GM20431 (cell line): ENCODE results near the gene PLEKHM1.
"Not testable (repeated sequence)": the region's sequence is repeated elsewhere in the genome, so short reads cannot be mapped to it uniquely, and the experiment has no call there.

Experiments
- in situ Hi-C: fragments of 300-500 bp; cut with MseI, MboI; formaldehyde crosslinking; loops from one replicate; pipeline ENCODE4 v1.15.0; 2020; ENCODE audit warnings: low sequenced_read_pairs; ENCODE audit not compliant: unreplicated experiment

The PLEKHM1 gene

DNA sequence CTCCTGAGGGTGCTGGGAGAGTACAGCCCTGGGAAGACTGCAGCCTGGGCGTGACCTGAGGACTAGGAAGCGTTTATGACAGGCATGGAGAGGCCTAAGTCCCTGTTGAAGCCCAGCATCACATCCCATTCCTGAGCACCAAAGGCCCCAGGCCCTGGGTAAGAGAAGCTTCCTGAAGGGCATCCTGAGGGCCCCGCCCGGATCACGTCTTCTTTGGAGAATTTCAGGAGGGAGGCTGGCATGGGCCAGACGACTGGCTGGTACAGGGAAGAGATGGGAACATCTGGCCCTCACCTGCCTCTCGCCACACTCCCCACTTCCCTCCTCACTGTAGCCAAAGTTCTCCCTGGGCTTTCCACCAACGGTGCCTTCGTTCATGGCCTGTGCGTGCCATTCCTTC is 46.2 kb downstream of the PLEKHM1 start:
- in situ Hi-C loops: not testable (repeated sequence)

DNA sequence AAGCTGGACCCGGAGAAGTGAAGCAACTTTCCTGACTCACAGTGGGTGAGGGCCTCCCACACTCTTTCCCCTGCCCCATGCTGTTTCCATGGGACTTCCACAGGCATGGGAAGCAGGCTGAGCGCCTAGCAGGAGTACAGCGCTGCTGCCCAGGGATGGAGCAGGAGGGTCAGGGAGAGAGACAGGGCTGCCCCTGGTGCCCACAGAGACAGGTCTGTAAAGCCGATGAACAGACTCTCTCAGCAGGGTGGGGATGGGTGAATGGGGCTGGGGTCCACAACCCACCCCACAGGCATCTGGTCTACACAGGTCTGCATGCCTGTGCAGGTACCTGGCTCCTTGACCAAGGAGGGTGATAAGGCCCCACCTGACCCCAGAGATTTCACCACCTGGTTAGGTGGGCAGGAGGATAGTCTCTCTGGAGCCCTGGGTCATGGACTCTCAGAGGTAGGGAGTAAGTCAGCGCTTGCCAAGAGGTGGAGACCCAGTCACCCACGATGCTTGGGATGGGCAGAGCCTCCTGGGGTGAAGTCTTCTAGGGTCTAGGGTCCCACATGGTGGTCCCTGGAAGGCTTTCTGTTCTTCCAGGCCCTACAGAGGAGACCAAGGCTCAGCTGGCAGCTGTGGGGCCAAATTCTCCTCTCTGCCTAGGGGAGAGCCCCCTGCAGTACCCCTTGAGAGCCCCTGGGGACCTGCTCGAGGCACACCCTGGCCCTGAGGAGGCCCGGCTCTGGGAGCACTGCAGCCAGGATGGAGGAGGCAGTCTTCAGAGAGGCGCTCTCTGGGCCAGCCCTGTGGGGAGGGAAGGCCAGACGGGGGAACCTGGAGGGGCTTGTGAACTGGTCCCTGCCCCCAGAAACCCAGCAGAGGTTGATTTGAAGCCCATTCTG is 46.9 kb downstream of the PLEKHM1 start:
- in situ Hi-C loops: not testable (repeated sequence)

DNA sequence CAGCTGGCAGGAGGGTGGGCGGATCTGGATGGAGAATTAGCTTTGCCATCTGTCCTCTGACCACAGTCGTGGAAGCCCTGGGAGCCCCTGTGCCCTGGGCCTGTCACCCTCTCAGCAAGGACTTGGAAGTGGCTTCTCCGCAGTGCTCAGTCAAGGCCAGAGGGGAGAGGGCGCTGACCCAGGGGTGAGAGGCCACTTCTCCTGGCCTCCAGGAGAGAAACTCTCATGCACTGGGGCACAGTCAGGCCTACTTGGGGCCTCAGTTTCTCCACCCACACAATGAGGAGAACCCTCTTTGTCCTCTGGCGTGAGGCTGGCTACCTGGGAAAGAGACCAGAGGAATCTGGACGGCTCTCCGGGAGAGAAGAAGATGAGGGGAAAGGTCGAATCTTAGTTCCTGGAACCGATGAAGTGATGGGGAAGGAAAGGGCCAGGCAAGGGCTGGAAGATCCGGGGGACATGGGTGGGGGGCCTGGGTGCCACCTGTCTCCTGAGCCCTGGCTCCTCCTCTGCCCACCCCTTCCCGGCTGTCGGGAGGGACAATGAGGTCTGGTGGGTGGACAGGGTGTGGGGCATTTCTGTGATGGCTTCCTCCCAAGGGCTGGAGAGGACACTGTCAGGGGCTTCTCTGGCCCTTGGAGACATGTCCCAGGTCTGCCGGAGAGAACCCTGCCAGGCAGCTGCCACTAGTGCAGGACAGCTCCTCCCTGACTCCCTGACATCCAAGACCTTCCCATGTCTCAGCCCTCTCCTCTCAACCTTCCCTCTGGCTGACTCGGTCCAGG is 48.8 kb downstream of the PLEKHM1 start:
- in situ Hi-C loops: no loop called here

DNA sequence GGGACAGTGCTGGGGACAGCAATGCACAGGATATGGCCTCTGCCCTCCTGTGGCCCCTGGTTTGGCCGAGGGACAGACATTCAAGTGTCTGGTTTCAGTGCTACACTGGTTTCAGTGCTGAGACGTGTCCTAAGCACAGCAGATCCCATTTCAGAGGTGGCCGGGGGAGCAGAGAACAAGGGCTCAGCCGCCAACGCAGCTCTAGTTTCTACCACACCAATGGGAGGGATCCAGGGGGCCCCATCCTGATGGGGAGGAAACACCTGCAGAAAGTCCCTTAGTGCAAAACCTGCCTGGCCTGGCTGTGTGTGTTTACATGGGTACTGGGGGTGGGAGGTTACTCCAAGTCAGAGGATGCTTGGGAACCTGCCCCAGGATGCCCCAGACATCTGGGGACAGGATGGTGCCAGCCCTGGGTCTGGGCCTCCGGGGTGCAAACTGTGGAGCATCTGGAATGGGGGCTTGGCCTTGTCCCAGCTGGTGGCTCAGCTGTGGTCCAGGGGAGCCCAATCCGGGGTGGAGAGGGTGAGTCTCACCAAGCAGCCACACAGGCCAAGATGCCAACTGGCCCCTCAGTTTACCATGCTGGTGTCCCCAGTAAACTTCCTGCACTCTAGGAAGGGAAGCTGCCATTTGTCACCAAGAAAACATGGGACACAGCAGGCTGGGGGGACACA is 49.5 kb downstream of the PLEKHM1 start:
- in situ Hi-C loops: not testable (repeated sequence)

DNA sequence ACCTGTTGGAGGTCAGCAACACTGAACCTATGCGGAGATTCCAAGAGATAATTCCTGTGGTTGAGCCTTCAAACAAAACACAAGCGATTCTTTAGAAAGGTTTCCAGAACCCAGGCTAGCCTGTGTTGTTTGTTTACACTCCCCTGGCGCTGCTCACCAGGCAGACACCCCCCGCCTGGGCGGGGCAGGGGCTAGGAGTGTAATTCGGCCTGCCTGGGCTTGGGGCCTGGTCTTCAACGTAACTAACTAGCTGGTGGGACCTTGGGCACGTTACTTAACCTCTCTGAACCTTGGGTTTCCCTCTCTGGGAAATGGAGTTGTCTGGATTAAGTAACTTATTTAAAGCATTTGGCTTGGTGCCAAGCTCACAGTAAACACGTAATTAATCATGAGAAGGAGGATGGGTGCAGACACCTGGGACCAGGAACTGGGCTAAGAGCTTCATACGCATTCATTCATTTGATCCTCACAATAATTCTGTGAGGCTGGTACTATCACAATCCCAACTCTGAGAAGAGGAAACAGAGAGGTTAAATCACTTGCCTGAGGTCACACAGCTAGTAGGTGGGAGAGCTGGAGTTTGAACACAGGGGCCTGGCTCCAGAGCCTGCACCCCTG is 50.3 kb downstream of the PLEKHM1 start:
- in situ Hi-C loops: no loop called here

GRCh38 chr17:45438931-45439610 is 51.5 kb downstream of the PLEKHM1 start:
- in situ Hi-C loops: no loop called here

DNA sequence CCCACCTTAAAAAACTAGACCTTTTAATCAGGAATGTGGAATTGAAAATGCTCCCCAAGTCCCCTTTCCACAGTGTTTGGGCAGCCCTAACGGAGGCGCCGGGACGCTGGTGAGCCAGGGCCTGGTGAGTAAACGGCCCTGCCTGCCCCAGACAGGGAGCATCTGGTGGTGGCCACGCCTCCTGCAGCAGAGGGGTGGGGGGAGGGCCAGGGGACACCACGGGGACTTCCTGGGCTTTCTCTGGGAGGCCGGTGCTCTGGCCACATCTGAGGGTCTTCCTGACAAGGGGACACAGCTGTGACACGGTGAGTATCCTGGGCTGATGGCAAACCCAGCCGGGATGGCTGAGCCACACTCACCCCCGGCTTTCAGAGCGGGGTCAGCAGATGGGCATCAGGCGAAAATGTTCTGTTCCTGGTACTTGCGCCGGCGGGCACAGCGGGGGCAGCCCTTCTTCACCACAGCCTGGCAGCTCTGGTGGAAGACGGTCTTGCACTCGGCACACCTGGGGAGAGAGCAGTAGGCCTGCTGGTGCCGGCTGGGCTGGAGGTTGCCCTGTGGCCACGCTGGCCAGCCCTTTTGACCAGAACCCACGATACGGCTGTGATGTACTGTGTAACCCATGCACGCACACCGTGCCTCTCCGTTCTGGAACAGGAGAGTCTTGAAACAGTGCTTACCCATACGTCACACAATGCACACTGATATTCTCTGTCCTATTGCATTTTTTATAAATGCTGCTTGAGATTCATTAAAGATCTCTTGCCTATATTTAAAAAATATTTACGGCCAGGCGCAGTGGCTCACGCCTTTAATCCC is 52.8 kb downstream of the PLEKHM1 start:
- in situ Hi-C loops: no loop called here

- in situ Hi-C loops: no loop called here
Measured at GRCh38 chr17:45436625-45437464, 53.7 kb downstream of the PLEKHM1 start.

- in situ Hi-C loops: no loop called here
Measured at GRCh38 chr17:45436161-45436560, 54.4 kb downstream of the PLEKHM1 start.

GRCh38 chr17:45435481-45435880 is 55.0 kb downstream of the PLEKHM1 start:
- in situ Hi-C loops: no loop called here

DNA sequence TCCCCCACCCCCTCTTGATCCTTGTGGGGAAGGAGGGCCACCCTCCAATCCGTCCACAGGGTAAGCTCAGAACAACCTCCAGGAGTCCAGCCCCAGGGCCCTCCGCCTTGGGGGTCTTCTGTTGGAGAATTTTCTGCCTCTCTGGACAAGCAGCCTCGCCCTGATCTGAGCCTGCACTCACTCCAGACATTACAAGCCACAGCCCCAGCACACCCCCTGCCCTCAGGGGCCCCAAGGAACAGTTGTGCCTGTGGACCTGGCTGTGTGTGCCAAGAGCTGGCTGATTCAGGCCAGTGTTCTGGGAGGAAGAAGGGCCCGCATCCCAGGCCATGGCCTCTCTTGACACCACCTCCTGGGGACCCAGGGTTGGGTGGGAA is 57.4 kb downstream of the PLEKHM1 start:
- in situ Hi-C loops: no loop called here

DNA sequence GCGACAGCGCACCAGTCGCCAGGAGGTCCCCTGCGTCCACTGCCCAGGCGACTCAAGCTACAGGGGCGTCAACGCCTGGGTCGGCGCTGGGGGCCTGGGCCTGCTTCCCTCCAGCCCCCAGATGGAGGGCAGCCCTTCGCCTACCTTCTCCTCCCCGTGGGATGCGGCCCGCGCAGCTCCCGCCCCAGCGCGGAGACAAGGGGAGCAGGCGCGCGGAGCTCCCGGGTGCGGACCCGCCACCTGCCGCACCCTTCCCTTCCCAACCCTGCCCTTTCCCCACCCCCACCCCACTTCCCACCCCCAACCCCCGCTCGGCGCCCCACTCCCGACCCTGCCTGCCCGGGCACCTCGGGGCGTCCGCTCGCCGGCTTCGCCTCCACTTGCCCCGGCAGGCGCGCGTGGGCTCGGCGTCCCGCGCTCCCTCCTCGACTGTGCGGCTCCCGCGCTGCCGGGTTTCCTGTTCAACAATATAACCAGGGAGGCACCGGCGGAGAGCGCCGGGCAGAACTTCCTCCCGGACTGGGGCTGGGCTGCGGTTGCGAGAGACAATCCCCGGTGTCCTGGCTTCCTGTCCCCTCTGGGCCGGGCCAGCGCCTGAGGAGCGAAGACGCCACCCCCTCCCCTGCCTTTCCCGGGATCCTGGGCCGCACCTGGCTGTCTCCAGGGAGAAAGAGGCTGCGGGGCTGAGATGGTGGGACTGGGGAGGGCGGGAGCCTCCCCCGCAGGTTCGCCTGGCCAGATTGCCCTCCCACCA is 57.9 kb downstream of the PLEKHM1 start, which contains the start of gene ARHGAP27:
TSS of gene ARHGAP27 (minus strand) at position 466 of the 754 bp plus-strand sequence. CDS start 2,591 bp downstream, outside the sequence.
- in situ Hi-C loops: no loop called here

- in situ Hi-C loops: no loop called here
Measured at GRCh38 chr17:45431531-45432404, 58.8 kb downstream of the PLEKHM1 start.

GRCh38 chr17:45430738-45431530 is 59.6 kb downstream of the PLEKHM1 start:
- in situ Hi-C loops: no loop called here

DNA sequence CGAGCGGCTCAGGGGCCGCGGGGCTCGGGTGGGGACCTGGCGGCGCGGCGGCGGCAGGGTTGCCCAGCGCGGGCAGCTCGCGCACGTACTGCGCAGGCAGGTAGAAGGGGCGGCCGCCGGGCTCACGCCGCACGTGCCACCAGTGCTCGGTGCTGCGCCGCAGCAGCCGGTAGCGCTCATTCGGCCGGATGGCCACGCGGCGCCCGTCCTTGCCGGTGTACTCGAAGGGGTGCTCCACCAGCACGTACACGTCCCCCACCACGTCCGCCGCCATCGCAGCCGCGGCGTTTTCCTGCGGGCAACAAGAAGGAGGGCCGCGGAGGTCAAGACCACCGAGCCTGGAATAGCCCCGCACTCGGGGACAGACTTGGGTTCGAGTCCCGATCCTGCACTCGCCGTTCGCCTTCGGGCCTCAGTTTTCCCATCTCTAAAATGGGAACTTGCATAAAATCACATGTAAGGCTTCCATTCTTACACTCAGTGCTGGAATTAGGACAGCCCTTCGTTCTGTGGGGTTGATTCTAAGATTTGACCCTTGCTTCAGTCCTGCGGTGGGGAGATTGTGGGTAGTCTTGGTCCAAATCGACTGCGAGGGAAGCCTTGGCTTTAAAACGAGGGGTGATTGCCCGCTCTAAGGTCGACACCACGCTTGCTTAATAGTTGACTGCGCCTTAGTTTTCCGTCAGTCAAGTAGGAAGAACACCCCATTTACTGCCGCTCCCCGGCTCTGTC is 60.3 kb downstream of the PLEKHM1 start:
- in situ Hi-C loops: no loop called here
